ENCODE measurements around the gene ADGRF3.
A peak's percentile ranks its signal among the peaks of the same experiment; 100 is the strongest.

The ADGRF3 gene

DNA sequence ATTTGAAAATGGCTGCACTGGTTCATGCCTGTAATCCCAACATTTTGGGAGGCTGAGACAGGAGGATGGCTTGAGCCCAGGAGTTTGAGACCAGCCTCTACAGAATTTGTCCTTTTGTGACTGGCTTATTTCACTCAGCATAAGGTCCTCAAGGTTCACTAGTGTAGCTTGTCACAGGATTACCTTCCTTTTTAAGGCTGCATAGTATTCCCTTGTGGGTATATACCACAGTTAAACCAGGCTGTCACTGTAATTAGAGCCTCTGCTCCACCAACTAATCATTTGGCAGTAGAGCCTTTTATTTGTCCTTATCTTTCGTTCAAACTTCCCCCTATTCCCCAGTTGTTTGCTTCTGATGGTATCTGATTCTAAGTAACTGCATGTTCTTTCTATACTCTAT lies 51.1 kb downstream of the ADGRF3 start:
- no peak overlapping the region for H3K4me3 ChIP-seq (ENCODE audit: low read depth, low read length)
- TF ChIP-seq, protein P1, sequence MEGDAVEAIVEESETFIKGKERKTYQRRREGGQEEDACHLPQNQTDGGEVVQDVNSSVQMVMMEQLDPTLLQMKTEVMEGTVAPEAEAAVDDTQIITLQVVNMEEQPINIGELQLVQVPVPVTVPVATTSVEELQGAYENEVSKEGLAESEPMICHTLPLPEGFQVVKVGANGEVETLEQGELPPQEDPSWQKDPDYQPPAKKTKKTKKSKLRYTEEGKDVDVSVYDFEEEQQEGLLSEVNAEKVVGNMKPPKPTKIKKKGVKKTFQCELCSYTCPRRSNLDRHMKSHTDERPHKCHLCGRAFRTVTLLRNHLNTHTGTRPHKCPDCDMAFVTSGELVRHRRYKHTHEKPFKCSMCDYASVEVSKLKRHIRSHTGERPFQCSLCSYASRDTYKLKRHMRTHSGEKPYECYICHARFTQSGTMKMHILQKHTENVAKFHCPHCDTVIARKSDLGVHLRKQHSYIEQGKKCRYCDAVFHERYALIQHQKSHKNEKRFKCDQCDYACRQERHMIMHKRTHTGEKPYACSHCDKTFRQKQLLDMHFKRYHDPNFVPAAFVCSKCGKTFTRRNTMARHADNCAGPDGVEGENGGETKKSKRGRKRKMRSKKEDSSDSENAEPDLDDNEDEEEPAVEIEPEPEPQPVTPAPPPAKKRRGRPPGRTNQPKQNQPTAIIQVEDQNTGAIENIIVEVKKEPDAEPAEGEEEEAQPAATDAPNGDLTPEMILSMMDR (conservative IDR thresholded peaks at IDR 0.05; ENCODE audit: low read depth, low read length), result no peak
- no peak for DNase-seq (ENCODE audit: low read depth)

DNA sequence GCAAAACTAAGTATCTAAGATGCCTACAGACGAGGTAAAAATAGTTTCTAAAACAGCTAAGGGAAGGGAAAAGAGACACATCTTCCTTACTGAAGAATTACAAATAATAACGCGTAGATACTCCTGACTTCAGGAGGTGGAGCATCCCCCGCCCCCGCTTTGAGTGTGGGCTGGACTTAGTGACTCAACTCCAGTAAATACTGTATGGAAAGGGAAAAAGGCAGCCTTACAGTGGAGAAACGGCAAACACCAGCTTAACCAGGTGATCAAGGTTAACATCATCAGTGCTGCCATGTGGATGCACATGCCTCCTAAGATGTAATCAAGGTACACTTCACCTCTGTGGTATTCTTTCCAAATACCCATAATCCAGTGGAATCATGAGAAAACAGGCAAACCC lies 53.9 kb downstream of the ADGRF3 start:
- no peak overlapping the region for H3K4me3 ChIP-seq (ENCODE audit: low read depth, low read length)
- TF ChIP-seq, protein P1 (conservative IDR thresholded peaks at IDR 0.05; ENCODE audit: low read depth, low read length), result no peak
- DNase-seq (ENCODE audit: low read depth), result peak; percentile 59

DNA sequence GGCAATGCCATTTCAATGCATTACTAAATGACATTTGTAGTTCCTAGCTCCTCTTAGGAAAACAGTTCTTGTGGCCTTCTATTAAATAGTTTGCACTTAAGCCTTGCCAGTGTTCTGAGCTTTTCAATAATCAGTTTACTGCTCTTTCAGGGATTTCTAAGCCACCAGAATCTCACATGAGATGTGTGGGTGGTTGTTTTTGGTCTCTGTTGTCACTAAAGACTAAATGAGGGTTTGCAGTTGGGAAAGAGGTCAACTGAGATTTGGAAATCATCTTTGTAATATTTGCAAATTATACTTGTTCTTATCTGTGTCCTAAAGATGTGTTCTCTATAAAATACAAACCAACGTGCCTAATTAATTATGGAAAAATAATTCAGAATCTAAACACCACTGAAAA lies 56.6 kb downstream of the ADGRF3 start:
- no peak overlapping the region for H3K4me3 ChIP-seq (ENCODE audit: low read depth, low read length)
- TF ChIP-seq, protein P1 (conservative IDR thresholded peaks at IDR 0.05; ENCODE audit: low read depth, low read length), result no peak
- no peak for DNase-seq (ENCODE audit: low read depth)

DNA sequence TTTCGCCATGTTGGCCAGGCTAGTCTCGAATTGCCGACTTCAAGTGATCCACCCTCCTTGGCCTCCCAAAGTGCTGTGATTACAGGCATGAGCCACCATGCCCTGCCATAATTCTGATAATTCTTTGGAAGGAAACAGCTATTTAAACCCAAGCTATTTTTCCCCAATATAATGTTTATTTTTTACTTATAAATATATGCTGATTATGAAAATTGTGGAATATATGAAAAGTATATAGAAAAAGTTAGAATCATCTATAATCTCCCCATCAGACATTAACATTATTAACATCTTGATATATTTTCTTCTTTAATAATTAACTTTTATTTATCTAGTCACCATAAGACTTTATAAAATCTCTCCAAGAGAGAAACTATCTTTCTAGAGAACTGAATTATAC lies 60.7 kb downstream of the ADGRF3 start:
- TF ChIP-seq, protein P1 (conservative IDR thresholded peaks at IDR 0.05; ENCODE audit: low read depth, low read length), result no peak
- DNase-seq (ENCODE audit: low read depth), result no peak

DNA sequence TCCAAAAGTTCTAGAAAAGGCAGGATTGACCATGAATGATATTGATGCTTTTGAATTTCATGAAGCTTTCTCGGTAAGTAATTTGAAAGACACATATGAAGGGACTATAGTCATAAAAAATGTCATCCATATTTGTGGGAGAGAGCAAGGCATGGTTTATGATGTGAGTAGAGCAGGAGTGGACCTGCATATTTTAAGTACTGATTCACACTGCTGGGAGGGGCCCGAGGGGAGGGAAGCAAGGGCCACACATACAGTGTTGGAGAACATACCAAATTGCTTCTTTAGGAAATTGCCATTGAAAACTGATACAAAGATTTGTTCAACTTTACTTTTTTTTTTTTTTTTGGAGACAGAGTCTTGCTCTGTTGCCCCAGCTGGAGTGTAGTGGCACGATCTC lies 62.5 kb downstream of the ADGRF3 start:
- no peak overlapping the region for H3K4me3 ChIP-seq (ENCODE audit: low read depth, low read length)
- TF ChIP-seq, protein P1 (conservative IDR thresholded peaks at IDR 0.05; ENCODE audit: low read depth, low read length), result no peak
- DNase-seq (ENCODE audit: low read depth), result peak; percentile 61

More for the DNA sequence above, 60.7 kb downstream of the ADGRF3 start:
- H3K4me3 ChIP-seq (ENCODE audit: low read depth, low read length), result no peak overlapping the region

DNA sequence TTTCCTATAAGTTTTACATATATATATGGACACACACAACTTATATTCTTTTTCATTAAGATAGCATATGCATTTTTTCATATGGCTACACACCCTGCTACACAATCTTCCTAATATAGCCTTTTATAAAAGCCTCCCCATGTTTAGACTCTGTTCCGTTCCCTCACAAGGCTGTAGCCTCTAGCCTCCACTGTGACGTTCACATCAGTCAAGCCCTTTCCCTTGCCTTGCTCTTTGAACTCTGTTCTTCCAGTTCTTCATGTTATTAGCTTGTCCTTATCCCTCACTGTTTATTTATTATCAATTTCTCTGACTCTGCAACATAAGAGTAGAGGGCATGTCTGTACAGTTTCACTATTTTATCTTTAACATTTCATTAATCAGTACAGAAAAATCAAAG lies 63.0 kb downstream of the ADGRF3 start:
- no peak for DNase-seq (ENCODE audit: low read depth)
- TF ChIP-seq, protein P1 (conservative IDR thresholded peaks at IDR 0.05; ENCODE audit: low read depth, low read length), result no peak
- H3K4me3 ChIP-seq (ENCODE audit: low read depth, low read length), result no peak overlapping the region

DNA sequence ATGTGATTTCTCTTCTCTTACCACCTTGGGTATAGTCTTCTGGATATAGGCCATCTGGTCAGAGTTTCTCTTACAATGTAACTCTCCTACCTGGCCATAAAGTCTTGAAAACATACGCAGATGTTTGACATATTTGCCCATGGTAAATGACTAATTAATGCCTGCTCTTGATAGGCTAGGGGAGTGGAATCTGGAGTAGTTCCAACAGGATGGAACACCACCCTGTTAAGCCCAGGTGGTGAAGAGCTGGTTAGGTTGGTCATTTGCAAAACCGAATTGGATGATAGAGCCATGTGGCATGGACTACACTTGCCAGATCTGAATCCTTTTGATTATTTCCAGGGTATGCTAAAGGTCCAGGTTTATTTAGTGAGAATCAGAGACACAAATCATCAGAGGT lies 65.4 kb downstream of the ADGRF3 start:
- DNase-seq (ENCODE audit: low read depth), result no peak
- no peak overlapping the region for H3K4me3 ChIP-seq (ENCODE audit: low read depth, low read length)

More for the DNA sequence above, 65.4 kb downstream of the ADGRF3 start:
- TF ChIP-seq, protein P1 (conservative IDR thresholded peaks at IDR 0.05; ENCODE audit: low read depth, low read length), result no peak

Data from choroid plexus epithelial cell (primary cell).